ENCODE measurements around the gene BRSK2. TPM values are rescaled to one million over a fixed set of nuclear protein-coding genes. Genes with fewer than 3 reads are reported as not detected.

BRSK2 gene
- total and polyA plus RNA-seq, 7 donors = 0.19 to 0.78 (median 0.32) TPM

DNA sequence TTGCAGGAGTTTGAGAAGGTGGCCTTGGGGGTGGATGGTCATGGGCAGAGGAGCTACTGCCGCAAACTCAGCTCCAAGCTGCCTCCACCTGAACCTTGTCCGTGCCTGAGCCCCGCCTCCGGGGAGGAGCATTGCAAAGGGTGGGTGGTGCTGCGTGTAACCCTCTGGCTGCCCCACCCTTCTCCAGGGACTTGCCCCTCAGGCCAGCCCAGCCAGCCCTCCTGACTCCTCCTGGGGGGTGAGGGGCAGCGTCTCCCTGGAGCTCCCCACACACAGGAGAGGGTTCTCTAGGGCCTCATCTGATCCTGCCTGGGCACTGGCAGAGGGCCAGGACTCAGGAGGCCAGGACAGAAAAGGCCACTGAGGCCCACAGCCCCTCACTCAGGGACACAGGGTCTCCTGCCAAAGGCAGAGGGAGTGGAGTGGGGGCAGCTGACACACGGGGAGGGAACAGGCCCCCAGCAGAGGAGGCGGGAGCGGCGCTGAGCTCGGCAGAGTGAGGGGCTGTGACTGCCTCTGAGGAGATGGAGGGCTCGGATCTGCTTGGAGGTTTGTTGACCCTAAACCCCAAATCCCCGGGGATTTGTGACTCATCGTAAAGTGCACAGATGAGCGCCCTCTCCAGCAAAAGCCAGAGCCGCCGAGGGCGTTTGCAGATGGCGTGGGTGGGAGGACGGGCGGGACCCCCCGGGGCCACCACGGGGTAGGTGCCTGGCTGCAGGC, 12.8 kb downstream of the BRSK2 start:
- DNase-seq = peak in 1 of 2 donors; percentile 46
- H3K36me3 ChIP-seq (ENCODE audit: insufficient read depth in 1 of 2, low read depth in 1 of 2) = no peaks in the 10 kb centered on the region
- intact Hi-C loops (cut with DNase I) = no loop called here
- H3K27me3 ChIP-seq (ENCODE audit: insufficient read depth in 3 of 3, low read length in 2 of 3) = peaks cover 0 to 40% (median 16%) of the 10 kb centered on the region in 3 donors
- WGBS, 3 donors = 56 to 59% (median 59%) methylated on average over 22 to 23 of the region's 23 CpGs
- H3K9me3 ChIP-seq = no peaks in the 10 kb centered on the region
- H3K4me1 ChIP-seq = no peaks in the 10 kb centered on the region
- H3K27ac ChIP-seq = no peak overlapping the region
- no peak for ATAC-seq
- TF ChIP-seq, protein P1, sequence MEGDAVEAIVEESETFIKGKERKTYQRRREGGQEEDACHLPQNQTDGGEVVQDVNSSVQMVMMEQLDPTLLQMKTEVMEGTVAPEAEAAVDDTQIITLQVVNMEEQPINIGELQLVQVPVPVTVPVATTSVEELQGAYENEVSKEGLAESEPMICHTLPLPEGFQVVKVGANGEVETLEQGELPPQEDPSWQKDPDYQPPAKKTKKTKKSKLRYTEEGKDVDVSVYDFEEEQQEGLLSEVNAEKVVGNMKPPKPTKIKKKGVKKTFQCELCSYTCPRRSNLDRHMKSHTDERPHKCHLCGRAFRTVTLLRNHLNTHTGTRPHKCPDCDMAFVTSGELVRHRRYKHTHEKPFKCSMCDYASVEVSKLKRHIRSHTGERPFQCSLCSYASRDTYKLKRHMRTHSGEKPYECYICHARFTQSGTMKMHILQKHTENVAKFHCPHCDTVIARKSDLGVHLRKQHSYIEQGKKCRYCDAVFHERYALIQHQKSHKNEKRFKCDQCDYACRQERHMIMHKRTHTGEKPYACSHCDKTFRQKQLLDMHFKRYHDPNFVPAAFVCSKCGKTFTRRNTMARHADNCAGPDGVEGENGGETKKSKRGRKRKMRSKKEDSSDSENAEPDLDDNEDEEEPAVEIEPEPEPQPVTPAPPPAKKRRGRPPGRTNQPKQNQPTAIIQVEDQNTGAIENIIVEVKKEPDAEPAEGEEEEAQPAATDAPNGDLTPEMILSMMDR (IDR thresholded peaks at IDR 0.05) = no peak
- H3K4me3 ChIP-seq = no peak overlapping the region

DNA sequence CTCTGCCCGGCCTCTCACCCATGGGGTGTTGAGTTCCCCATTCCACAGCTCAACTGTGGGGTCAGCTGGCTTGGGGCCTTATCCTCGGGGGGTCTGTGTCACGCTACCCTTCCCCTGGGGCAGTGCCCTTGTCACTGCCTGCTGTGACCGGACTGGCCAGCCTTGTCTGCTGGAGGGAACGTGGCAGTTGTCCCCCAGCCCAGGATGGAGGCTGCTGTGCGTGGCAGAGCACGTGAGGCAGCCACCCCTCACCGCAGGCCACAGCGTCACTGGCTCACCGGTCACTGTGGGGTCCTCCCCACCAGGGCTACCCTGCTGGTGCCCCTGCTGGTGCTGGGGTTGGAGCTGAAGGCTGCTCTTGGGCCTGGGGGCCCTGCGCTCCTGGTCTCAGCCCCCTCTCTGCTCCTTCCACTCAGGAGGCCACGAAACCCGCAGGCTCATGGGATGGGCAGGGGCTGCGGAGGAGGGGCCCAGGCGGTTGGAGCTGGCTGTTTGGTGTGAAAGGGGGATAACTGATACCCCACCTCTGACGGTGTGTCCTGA, 13.4 kb downstream of the BRSK2 start:
- TF ChIP-seq, protein P1 (IDR thresholded peaks at IDR 0.05) = no peak
- Histone ChIP-seq H3K27ac (no peak overlapping the region), H3K4me3 (no peak overlapping the region), H3K27me3 (ENCODE audit: insufficient read depth in 3 of 3, low read length in 2 of 3) (peaks cover 0 to 36% (median 18%) of the 10 kb centered on the region in 3 donors), H3K9me3 (no peaks in the 10 kb centered on the region), H3K4me1 (no peaks in the 10 kb centered on the region), H3K36me3 (ENCODE audit: insufficient read depth in 1 of 2, low read depth in 1 of 2) (no peaks in the 10 kb centered on the region)
- 84 to 89% (median 85%) methylated on average over 16 of the region's 16 CpGs for WGBS, 3 donors
- no peak for ATAC-seq
- intact Hi-C loops (cut with DNase I) = no loop called here
- DNase-seq = peak in 1 of 2 donors; percentile 50

DNA sequence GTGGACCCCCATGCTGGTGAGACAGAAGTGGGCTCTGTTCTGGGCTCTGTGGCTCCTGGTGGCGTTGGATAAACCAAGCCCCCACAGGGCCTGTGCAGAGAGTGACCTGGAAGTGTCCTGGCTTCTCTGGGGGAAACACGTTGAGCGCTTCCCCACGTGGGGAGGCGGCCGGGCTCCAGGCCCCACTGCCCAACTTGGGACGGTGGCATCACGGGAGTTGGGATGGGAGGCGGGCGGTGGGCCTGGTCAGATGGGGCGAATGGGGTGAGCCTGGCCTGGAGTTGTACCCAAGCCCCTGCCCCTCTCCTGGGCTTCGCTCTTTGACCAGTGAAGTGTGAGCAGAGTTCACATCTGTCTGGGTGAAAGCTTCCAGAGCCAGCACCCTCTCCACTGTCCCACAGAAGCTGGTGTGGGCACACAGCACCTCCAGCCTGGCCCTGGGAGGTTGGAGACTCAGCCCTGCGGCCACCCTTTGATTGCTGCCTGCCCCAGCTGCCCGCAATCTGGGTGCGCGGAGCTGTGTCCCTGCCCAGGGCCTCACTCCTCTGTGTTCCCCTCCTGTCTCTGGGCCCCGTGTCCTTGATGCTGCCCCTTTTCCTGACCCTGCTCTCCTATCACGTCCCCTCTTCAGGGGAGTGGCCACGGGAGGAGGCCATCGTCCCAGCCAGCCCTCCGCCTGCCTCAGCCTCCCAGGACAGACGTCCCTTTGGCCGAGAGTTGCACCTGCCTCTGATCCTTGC, 14.2 kb downstream of the BRSK2 start:
- Histone ChIP-seq H3K36me3 (ENCODE audit: insufficient read depth in 1 of 2, low read depth in 1 of 2) (no peaks in the 10 kb centered on the region), H3K27ac (no peak overlapping the region), H3K9me3 (no peaks in the 10 kb centered on the region), H3K27me3 (ENCODE audit: insufficient read depth in 3 of 3, low read length in 2 of 3) (peaks cover 0 to 29% (median 18%) of the 10 kb centered on the region in 3 donors), H3K4me3 (no peak overlapping the region), H3K4me1 (no peaks in the 10 kb centered on the region)
- 67 to 73% (median 71%) methylated on average over 23 of the region's 23 CpGs for WGBS, 3 donors
- ATAC-seq (no peak), DNase-seq (no peak)
- intact Hi-C loops (cut with DNase I) = no loop called here
- TF ChIP-seq, protein P1 (IDR thresholded peaks at IDR 0.05) = no peak

DNA sequence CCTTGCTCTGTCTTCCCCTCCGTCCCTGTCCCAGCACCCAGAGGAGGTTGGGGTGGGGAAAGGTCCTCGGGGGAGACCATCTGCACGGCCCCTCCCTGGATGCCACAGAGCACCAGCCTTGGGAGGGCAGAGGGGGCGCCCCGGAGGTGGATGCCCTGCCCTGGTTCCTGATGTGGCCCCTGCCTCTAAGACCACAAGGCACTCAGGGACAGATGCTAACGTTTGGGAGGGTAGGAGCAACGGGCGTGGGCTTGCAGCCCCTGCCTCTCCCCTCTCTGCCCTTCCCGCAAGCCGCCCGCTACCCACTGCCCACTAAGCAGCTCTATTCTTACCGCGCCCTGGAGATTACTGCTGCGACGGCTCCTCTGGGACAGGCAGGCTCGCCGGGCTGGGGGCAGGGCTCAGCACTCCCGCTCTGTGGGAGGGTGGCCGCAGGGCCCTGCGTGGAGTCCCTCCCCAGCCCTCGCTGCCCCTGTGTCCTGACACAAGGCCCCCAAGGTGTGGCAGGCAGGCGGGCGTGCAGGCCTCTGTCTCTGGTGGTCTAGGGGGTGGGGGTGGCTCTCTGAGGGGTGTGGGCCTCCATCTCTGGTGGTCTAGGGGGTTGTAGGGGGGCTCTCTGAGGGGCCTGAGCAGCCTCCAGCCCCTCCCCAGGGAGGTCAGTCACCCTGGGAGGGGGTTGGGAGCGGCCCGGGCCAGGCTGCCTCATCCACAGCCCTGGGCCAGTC, 14.9 kb downstream of the BRSK2 start:
- 58 to 65% (median 61%) methylated on average over 21 to 25 of the region's 25 CpGs for WGBS, 3 donors
- no peaks in the 10 kb centered on the region for H3K36me3 ChIP-seq (ENCODE audit: insufficient read depth in 1 of 2, low read depth in 1 of 2)
- no peaks in the 10 kb centered on the region for H3K9me3 ChIP-seq
- H3K27me3 ChIP-seq (ENCODE audit: insufficient read depth in 3 of 3, low read length in 2 of 3) = peaks cover 0 to 27% (median 14%) of the 10 kb centered on the region in 3 donors
- DNase-seq = peak in 1 of 2 donors; percentile 49
- H3K4me1 ChIP-seq = no peaks in the 10 kb centered on the region
- no peak overlapping the region for H3K4me3 ChIP-seq
- TF ChIP-seq, protein P1 (IDR thresholded peaks at IDR 0.05) = no peak
- H3K27ac ChIP-seq = no peak overlapping the region
- intact Hi-C loops (cut with DNase I) = no loop called here
- ATAC-seq = no peak
